D341Med (cell line): Measurements from ENCODE around the gene MRPL18.
A peak's percentile ranks its signal among the peaks of the same experiment; 100 is the strongest.
"Not testable (repeated sequence)": the region's sequence is repeated elsewhere in the genome, so short reads cannot be mapped to it uniquely, and the experiment has no call there.

Experiments
- DNase-seq: peaks from one replicate; pipeline ENCODE4 v3.0.0; 2012; ENCODE audit warnings: low spot score

The MRPL18 gene

GRCh38 chr6:159777240-159777904 is 12.9 kb upstream of the MRPL18 start:
- no peak for DNase-seq

- DNase-seq, result no peak
Measured at GRCh38 chr6:159778131-159778530, 12.1 kb upstream of the MRPL18 start.

- DNase-seq, result no peak
Measured at GRCh38 chr6:159778542-159779103, 11.6 kb upstream of the MRPL18 start.

- no peak for DNase-seq
Measured at GRCh38 chr6:159788276-159788675, 2.0 kb upstream of the MRPL18 start.

GRCh38 chr6:159788753-159789376 is 1.4 kb upstream of the MRPL18 start:
- DNase-seq, result peak; percentile 37

- DNase-seq, result peak; percentile 94
Measured at GRCh38 chr6:159789377-159790148, 704 bp upstream of the MRPL18 start, which contains the start of gene TCP1. Gene TCP1 (minus strand): TSS chr6:159789602. CDS start chr6:159789468, 134 bp downstream.

- no peak for DNase-seq
Measured at GRCh38 chr6:159790956-159791598, 810 bp downstream of the MRPL18 start.

- DNase-seq, result not testable (repeated sequence)
Measured at GRCh38 chr6:159794976-159795375, 4.7 kb downstream of the MRPL18 start.

- no peak for DNase-seq
Measured at GRCh38 chr6:159797554-159797953, 7.3 kb downstream of the MRPL18 start.

- DNase-seq, result no peak
Measured at GRCh38 chr6:159800141-159800865, 10.0 kb downstream of the MRPL18 start, which contains the start of gene PNLDC1. Gene PNLDC1 (plus strand): TSS chr6:159800276. CDS start chr6:159800308, 32 bp downstream.

GRCh38 chr6:159801935-159802334 is 11.7 kb downstream of the MRPL18 start:
- DNase-seq, result no peak

- DNase-seq, result no peak
Measured at GRCh38 chr6:159804504-159804903, 14.2 kb downstream of the MRPL18 start.

- no peak for DNase-seq
Measured at GRCh38 chr6:159805440-159806020, 15.3 kb downstream of the MRPL18 start.

- no peak for DNase-seq
Measured at GRCh38 chr6:159806021-159806458, 15.8 kb downstream of the MRPL18 start.

- DNase-seq, result no peak
Measured at GRCh38 chr6:159807150-159807858, 17.0 kb downstream of the MRPL18 start.

GRCh38 chr6:159808647-159809046 is 18.4 kb downstream of the MRPL18 start:
- DNase-seq, result no peak

- no peak for DNase-seq
Measured at GRCh38 chr6:159809149-159809548, 18.9 kb downstream of the MRPL18 start.

- no peak for DNase-seq
Measured at GRCh38 chr6:159813781-159814180, 23.5 kb downstream of the MRPL18 start.

- no peak for DNase-seq
Measured at GRCh38 chr6:159815410-159815809, 25.1 kb downstream of the MRPL18 start.

GRCh38 chr6:159816775-159817174 is 26.5 kb downstream of the MRPL18 start:
- not testable (repeated sequence) for DNase-seq
